SK-MEL-5 (cell line): Measurements from ENCODE around the gene GAREM2. TPM values are rescaled to one million over a fixed set of nuclear protein-coding genes. Genes with fewer than 3 reads are reported as not detected.
A peak's percentile ranks its signal among the peaks of the same experiment; 100 is the strongest.

Experiments
- DNase-seq: peaks from one replicate; pipeline ENCODE4 v3.0.0-alpha.2; 2016; ENCODE audit warnings: low read depth, low spot score
- in situ Hi-C: cut with HindIII; loops from 2 replicates; pipeline ENCODE4 v1.10.0; 2016; ENCODE audit warnings: low sequenced_read_pairs, high pct_unique_total_duplicates, low pct_unique_long_range_greater_than_20kb
- total RNA-seq: library from RNA; depleted of rRNA; stranded (reverse); fragments of >200 nt; shearing (Covaris generic); gene quantifications from 2 replicates; pipeline ENCODE4 v1.2.3, GENCODE V29; 2014; rRNA removed

The GAREM2 gene
- total RNA-seq, 1 experiment from 2014 or later = 4.0 TPM

- no peak for DNase-seq
- in situ Hi-C loops = no loop called here
Observed at GRCh38 chr2:26202981-26203490, 30.1 kb downstream of the GAREM2 start.

GRCh38 chr2:26203906-26204305 lies 31.0 kb downstream of the GAREM2 start:
- in situ Hi-C loops = no loop called here
- DNase-seq = no peak

GRCh38 chr2:26212011-26212410 lies 39.1 kb downstream of the GAREM2 start:
- DNase-seq = no peak
- in situ Hi-C loops = no loop called here

GRCh38 chr2:26214759-26215158 lies 41.9 kb downstream of the GAREM2 start:
- no peak for DNase-seq
- in situ Hi-C loops = no loop called here

- no peak for DNase-seq
- in situ Hi-C loops = no loop called here
Observed at GRCh38 chr2:26215833-26216232, 42.9 kb downstream of the GAREM2 start.

GRCh38 chr2:26216587-26216986 lies 43.7 kb downstream of the GAREM2 start:
- DNase-seq = no peak
- in situ Hi-C loops = no loop called here

GRCh38 chr2:26217720-26218119 lies 44.8 kb downstream of the GAREM2 start:
- in situ Hi-C loops = no loop called here
- no peak for DNase-seq

GRCh38 chr2:26223018-26223417 lies 50.1 kb downstream of the GAREM2 start:
- DNase-seq = no peak
- in situ Hi-C loops = no loop called here

- no peak for DNase-seq
- in situ Hi-C loops = no loop called here
Observed at GRCh38 chr2:26224095-26224494, 51.2 kb downstream of the GAREM2 start.

- in situ Hi-C loops = no loop called here
- no peak for DNase-seq
Observed at GRCh38 chr2:26229595-26229994, 56.7 kb downstream of the GAREM2 start.

GRCh38 chr2:26230806-26231205 lies 57.9 kb downstream of the GAREM2 start:
- in situ Hi-C loops = no loop called here
- DNase-seq = no peak

GRCh38 chr2:26235089-26235488 lies 62.2 kb downstream of the GAREM2 start:
- DNase-seq = peak; percentile 26
- in situ Hi-C loops = no loop called here

- DNase-seq = no peak
- in situ Hi-C loops = no loop called here
Observed at GRCh38 chr2:26237868-26238267, 65.0 kb downstream of the GAREM2 start.

- in situ Hi-C loops = no loop called here
- DNase-seq = no peak
Observed at GRCh38 chr2:26238311-26238958, 65.5 kb downstream of the GAREM2 start.

Other genes starting within 250 kb of the GAREM2 start
- gene KIF3C, start 190.6 kb upstream of the GAREM2 start, total RNA-seq = 19.3 and 19.6 TPM in 2 replicates
- gene RAB10, start 139.0 kb upstream of the GAREM2 start, total RNA-seq = 101 and 127 TPM in 2 replicates
- 360 and 366 TPM in 2 replicates for gene HADHA, start 71.5 kb downstream of the GAREM2 start, total RNA-seq
- 219 and 229 TPM in 2 replicates for gene HADHB, start 71.9 kb downstream of the GAREM2 start, total RNA-seq
- 48.0 and 50.4 TPM in 2 replicates for gene SELENOI, start 173.1 kb downstream of the GAREM2 start, total RNA-seq
- gene ADGRF3, start 173.7 kb downstream of the GAREM2 start, total RNA-seq = 0.05 TPM in 1 of 2 replicates, not detected in the other
- not detected in 2 replicates for gene DRC1, start 228.8 kb downstream of the GAREM2 start, total RNA-seq